Dendritic cell treated with granulocyte-macrophage colony-stimulating factor and Interleukin-4, amounts not matched to agents 40 ng/mL and 50 ng/mL, for 4 days (primary cell): ENCODE measurements around the gene C1orf21.

Experiments
- H3K27ac Mint-ChIP-seq: one replicate; pipeline ENCODE4 v1.8.0; 2022; ENCODE audit warnings: mild to moderate bottlenecking, mixed read lengths
- H3K27me3 Mint-ChIP-seq: one replicate; pipeline ENCODE4 v1.8.0; 2022; ENCODE audit warnings: mild to moderate bottlenecking, mixed read lengths
- H3K36me3 Mint-ChIP-seq: one replicate; pipeline ENCODE4 v1.8.0; 2022; ENCODE audit warnings: low read depth, mixed read lengths
- H3K4me1 Mint-ChIP-seq: one replicate; pipeline ENCODE4 v1.8.0; 2022; ENCODE audit warnings: low read depth, mixed read lengths
- H3K4me3 Mint-ChIP-seq: one replicate; pipeline ENCODE4 v1.8.0; 2022; ENCODE audit warnings: mild to moderate bottlenecking, moderate library complexity, mixed read lengths
- H3K9me3 Mint-ChIP-seq: one replicate; pipeline ENCODE4 v1.8.0; 2022; ENCODE audit warnings: mixed read lengths
- intact Hi-C: fragments of 100-400 bp; cut with micrococcal nuclease; formaldehyde crosslinking; loops from one replicate; pipeline ENCODE4 v1.15.0; 2022

Gene C1orf21

DNA sequence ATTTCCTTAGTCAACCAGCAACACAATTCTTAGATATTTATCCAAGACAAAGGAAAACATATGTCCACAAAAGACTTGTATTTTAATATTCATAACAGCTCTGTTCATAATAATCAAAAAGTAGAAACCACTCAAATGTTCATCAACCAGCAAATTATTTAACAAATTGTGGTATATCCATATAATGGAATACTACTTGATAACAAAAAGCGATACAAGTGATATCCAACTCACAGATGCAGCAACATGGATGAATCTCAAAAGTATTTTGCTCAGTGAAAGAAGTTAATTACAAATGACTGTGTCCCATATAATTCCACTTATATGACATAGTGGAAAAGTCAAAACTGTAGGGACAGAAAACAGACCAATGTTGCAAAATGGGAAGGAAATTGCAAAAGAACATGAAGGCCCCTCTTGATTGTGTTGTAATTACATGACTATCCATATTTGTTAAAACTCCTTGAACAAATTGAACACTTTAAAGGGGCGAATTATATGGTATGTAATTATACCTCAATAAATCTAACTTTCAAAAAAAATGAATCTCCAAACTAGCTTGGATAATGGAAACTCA, 250.9 kb downstream of the C1orf21 start:
- intact Hi-C loops: no loop called here

DNA sequence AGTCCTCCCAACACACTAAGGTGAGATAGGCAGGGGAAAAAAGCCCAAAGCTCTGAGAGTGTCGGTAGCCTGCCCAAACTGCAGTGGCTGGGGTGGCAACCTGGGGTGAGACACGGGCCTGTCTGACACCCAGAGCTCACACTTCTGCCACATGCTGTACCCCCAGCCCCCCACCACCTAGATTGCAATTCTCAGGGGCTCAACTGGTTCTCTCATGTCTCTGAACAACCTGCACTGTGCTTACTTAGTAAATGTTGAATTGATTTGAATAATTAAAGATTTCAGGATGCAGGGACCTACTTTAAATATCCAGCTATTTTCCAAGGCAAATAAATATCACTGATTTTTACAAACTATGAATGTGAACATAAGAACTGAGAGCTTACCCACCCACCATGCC, 252.4 kb downstream of the C1orf21 start:
- Mint-ChIP-seq H3K4me1 (peaks cover 14% of the 10 kb centered on the region), H3K27me3 (no peaks in the 10 kb centered on the region), H3K4me3 (no peak overlapping the region), H3K36me3 (no peaks in the 10 kb centered on the region), H3K27ac (no peak overlapping the region), H3K9me3 (no peaks in the 10 kb centered on the region)
- intact Hi-C loops: no loop called here

More for the DNA sequence above, 250.9 kb downstream of the C1orf21 start:
- Mint-ChIP-seq H3K27me3 (no peaks in the 10 kb centered on the region), H3K27ac (no peak overlapping the region), H3K4me3 (no peak overlapping the region), H3K4me1 (peaks cover 12% of the 10 kb centered on the region), H3K36me3 (no peaks in the 10 kb centered on the region), H3K9me3 (no peaks in the 10 kb centered on the region)

DNA sequence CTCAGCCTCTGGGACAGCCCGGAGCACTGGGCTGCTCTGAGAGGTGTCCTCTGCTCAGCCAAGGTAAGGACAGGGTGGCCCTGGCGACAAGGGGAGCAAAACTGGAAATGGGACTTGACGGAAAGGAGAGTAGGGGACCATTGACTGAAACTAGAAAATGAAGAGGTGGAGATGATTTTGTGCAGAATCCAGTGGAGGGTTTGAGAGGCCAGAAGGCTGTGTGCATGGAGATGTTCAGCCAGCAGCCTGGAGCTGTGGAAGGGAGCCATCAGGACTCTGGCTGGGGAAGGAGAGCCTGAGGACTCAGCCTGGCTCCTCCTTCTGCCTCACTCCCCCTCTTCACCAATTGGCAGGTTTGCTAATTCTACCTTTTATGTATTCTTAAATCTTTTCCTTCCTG, 253.7 kb downstream of the C1orf21 start:
- no peaks in the 10 kb centered on the region for H3K9me3 Mint-ChIP-seq
- H3K4me3 Mint-ChIP-seq: no peak overlapping the region
- no peaks in the 10 kb centered on the region for H3K36me3 Mint-ChIP-seq
- H3K27me3 Mint-ChIP-seq: no peaks in the 10 kb centered on the region
- no peak overlapping the region for H3K27ac Mint-ChIP-seq
- intact Hi-C loops: no loop called here
- H3K4me1 Mint-ChIP-seq: peaks cover 14% of the 10 kb centered on the region

DNA sequence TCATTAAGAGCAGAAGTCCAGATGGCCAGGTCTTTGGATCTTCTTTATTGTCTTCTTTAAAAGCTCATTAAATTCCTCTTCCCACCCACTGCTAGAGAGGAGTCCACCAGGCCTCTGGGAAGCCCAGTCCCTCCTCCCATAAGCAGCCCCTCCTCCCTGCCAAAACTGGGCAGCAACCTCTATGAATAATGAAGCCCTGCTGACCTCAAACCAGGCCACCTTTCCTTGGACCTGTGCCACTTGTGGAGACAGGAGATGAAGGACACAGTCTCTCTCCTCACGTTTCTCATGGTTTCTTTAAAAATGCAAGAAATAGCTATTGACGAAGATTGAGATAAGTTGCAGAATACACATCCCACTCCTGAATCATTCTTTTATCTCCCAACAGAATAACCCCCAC, 255.1 kb downstream of the C1orf21 start:
- intact Hi-C loops: no loop called here
- Mint-ChIP-seq H3K27ac (no peak overlapping the region), H3K27me3 (no peaks in the 10 kb centered on the region), H3K9me3 (no peaks in the 10 kb centered on the region), H3K4me1 (peaks cover 14% of the 10 kb centered on the region), H3K4me3 (no peak overlapping the region), H3K36me3 (no peaks in the 10 kb centered on the region)

DNA sequence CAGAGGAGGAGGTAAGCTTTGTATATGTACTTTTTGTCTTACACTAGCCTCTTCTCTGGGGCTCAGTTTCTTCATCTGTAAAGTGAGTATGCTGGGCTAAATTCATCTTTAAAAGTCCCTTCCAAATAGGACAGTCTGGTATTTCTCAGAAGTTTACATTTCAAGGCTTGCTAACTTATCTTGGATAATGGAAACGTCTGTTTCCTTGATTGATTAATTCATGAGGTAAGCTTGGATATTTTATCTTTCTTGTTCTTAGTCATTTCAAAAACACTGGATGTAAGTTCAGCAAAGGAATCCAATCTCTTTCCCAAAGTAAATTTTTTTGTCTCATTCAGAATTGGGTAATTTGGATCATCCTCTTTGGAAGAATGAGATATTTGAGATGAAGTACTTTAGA, 256.8 kb downstream of the C1orf21 start:
- Mint-ChIP-seq H3K9me3 (no peaks in the 10 kb centered on the region), H3K27me3 (no peaks in the 10 kb centered on the region), H3K36me3 (no peaks in the 10 kb centered on the region), H3K4me1 (peaks cover 9% of the 10 kb centered on the region), H3K27ac (no peak overlapping the region), H3K4me3 (no peak overlapping the region)
- intact Hi-C loops: no loop called here

DNA sequence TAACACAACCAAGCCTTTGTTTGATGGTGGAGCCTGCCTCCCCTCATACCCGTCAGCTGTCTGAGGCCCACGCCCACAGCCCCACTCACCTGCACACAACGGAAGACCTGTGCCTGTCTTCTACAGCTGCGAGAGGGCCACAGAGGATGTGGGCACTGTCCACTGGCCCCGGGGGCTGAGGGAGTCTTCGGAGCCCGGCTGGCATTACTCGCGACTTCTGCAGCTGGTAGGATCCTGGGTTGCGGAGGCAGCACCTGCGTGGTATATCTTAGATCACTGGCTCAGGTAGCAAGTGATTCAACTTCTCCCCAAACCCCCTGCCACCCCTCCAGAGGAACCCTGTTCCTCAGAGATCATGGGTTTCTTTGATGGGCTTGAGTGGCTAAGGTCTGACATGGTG, 257.9 kb downstream of the C1orf21 start:
- intact Hi-C loops: no loop called here
- peaks cover 20% of the 10 kb centered on the region for H3K4me1 Mint-ChIP-seq
- H3K27ac Mint-ChIP-seq: no peak overlapping the region

DNA sequence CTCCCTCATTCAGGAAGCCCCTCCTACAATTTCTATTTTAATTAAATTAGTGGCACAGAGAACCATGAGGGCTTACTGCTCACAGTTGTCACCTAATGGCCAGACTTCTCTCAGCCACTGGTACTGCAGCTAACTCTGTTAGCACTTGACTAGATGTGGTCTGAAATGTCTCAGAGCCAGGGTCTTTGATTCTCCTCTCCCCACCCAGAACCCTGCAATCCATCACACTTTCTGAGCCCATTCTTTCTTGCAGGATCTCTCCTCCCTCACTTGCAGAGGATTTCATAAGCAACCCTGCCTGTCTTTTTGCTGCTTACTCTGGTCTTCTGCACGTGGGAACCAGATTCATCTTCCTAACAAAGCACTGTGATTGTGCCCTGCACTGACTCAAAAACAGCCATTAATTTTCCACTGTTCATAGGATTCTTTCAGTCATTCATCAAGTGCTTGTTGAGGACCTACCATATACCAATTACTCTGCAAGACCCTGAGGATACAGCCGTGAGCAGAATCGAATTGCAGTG, 259.4 kb downstream of the C1orf21 start:
- H3K27me3 Mint-ChIP-seq: no peaks in the 10 kb centered on the region
- H3K9me3 Mint-ChIP-seq: no peaks in the 10 kb centered on the region
- peaks cover 29% of the 10 kb centered on the region for H3K4me1 Mint-ChIP-seq
- no peaks in the 10 kb centered on the region for H3K36me3 Mint-ChIP-seq
- no peak overlapping the region for H3K27ac Mint-ChIP-seq
- intact Hi-C loops: no loop called here
- no peak overlapping the region for H3K4me3 Mint-ChIP-seq

More for the DNA sequence above, 257.9 kb downstream of the C1orf21 start:
- H3K4me3 Mint-ChIP-seq: no peak overlapping the region
- H3K36me3 Mint-ChIP-seq: no peaks in the 10 kb centered on the region
- H3K27me3 Mint-ChIP-seq: no peaks in the 10 kb centered on the region
- no peaks in the 10 kb centered on the region for H3K9me3 Mint-ChIP-seq

DNA sequence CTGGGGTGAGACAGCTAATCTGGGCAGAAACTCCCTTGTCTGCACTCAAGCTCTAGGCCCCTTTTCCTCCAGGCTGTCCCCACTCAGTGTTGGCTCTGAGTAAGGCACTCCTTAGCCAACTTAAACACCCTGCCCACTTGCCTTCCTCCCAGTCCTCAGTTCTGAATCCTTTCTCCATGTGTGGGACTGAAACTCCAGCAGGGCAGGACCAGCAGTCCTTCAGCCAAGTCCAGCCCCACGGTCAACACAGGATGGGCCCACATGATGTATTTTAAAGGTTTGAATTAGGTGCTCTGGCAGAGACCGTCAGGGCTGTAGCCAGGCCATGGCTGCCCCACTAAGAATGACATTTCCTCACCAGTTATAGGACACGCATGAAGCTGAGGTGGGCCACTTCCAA, 260.0 kb downstream of the C1orf21 start:
- no peak overlapping the region for H3K27ac Mint-ChIP-seq
- H3K9me3 Mint-ChIP-seq: no peaks in the 10 kb centered on the region
- intact Hi-C loops: no loop called here
- H3K4me1 Mint-ChIP-seq: peaks cover 29% of the 10 kb centered on the region
- peaks cover 5% of the 10 kb centered on the region for H3K27me3 Mint-ChIP-seq
- no peaks in the 10 kb centered on the region for H3K36me3 Mint-ChIP-seq
- no peak overlapping the region for H3K4me3 Mint-ChIP-seq

DNA sequence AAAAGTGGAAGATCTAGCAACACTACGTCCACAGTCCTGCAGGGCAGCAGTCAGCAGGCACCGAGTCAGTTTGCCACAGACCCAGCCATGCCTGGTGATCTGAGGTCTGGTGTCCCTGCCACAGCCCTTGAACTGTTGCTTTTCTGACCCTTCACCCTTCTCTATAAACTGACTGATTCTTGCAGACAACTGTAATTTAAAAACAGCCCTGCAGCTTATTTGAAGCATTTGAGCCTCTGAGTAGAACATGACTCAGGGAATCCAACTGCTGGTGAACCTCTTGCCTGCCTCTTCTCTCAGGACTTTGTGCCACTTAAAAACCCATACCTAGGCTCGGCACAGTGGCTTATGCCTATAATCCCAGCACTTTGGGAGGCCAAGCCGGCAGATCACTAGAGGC, 260.6 kb downstream of the C1orf21 start:
- no peak overlapping the region for H3K27ac Mint-ChIP-seq
- H3K4me1 Mint-ChIP-seq: peaks cover 25% of the 10 kb centered on the region
- no peaks in the 10 kb centered on the region for H3K36me3 Mint-ChIP-seq
- H3K27me3 Mint-ChIP-seq: peaks cover 5% of the 10 kb centered on the region
- intact Hi-C loops: no loop called here
- H3K9me3 Mint-ChIP-seq: no peaks in the 10 kb centered on the region
- no peak overlapping the region for H3K4me3 Mint-ChIP-seq

DNA sequence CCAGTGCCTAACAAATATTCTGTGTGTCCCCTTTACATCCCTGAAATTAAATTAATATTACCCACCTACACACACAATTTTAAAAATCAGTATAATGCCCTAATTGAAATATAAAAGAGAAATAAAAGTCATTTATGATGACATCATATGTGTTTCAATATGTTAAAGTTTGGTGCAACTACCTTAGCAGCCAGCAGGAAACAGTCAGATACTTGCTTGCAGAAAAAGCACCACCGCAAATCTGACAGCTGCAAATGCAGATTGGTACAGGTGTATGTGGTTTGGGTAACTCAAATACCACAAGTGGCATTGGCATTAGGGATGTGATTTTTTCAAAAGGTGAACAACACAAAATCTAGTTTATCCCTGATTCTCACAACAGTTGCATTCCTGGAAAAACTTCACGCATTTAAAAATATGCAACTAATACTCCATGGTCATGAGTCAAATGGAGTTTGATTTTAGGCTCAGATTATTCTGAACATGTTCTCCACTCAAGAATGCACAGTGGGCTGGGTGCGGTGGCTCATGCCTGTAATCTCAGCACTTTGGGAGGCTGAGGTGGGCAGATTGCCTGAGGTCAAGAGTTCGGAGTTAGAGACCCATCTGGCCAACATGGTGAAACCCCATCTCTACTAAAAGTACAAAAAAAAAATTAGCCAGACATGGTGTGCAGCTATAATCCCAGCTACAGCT, 261.5 kb downstream of the C1orf21 start:
- intact Hi-C loops: no loop called here
- H3K36me3 Mint-ChIP-seq: no peaks in the 10 kb centered on the region
- no peak overlapping the region for H3K27ac Mint-ChIP-seq
- peaks cover 21% of the 10 kb centered on the region for H3K4me1 Mint-ChIP-seq
- peaks cover 5% of the 10 kb centered on the region for H3K27me3 Mint-ChIP-seq
- H3K4me3 Mint-ChIP-seq: no peak overlapping the region
- H3K9me3 Mint-ChIP-seq: no peaks in the 10 kb centered on the region

DNA sequence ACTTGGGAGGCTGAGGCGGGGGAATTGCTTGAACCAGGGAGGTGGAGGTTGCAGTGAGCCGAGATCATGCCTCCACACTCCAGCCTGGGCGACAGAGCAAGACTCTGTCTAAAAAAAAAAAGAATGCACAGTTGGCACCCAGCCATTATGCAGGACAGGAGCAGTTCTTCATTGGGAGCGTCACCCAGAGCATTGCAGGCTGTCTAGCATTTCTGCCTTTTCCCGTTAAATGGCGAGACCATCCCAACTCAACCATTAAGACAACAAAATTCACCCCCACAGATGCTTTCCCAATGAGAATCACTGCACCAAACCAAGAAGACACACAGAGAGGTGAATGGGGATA, 262.0 kb downstream of the C1orf21 start:
- H3K36me3 Mint-ChIP-seq: no peaks in the 10 kb centered on the region
- no peak overlapping the region for H3K4me3 Mint-ChIP-seq
- peaks cover 21% of the 10 kb centered on the region for H3K4me1 Mint-ChIP-seq
- intact Hi-C loops: no loop called here
- peaks cover 5% of the 10 kb centered on the region for H3K27me3 Mint-ChIP-seq
- no peak overlapping the region for H3K27ac Mint-ChIP-seq
- no peaks in the 10 kb centered on the region for H3K9me3 Mint-ChIP-seq

DNA sequence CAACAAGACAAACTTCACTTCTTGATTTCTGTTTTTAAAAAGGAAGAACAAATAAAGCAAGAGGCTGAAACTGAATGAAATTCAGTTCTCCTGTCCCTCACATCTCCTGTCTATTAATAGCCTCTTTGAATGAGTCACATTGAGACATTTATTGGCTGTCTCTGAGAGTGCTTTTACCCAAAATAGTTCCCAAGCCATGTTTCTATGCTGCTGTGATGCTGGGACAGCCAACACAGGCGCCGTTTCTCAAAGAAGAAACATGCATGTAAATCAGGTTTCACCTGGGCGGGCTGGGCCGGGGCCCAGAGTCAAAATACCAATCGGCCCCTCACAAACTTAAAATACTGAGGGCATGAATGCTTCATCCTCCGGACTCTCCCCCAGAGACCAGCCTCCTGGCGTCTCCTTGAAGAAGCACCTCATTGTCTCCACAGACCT, 262.6 kb downstream of the C1orf21 start:
- peaks cover 21% of the 10 kb centered on the region for H3K4me1 Mint-ChIP-seq
- H3K4me3 Mint-ChIP-seq: no peak overlapping the region
- intact Hi-C loops: no loop called here
- H3K36me3 Mint-ChIP-seq: no peaks in the 10 kb centered on the region
- peaks cover 5% of the 10 kb centered on the region for H3K27me3 Mint-ChIP-seq
- H3K27ac Mint-ChIP-seq: no peak overlapping the region
- H3K9me3 Mint-ChIP-seq: no peaks in the 10 kb centered on the region

DNA sequence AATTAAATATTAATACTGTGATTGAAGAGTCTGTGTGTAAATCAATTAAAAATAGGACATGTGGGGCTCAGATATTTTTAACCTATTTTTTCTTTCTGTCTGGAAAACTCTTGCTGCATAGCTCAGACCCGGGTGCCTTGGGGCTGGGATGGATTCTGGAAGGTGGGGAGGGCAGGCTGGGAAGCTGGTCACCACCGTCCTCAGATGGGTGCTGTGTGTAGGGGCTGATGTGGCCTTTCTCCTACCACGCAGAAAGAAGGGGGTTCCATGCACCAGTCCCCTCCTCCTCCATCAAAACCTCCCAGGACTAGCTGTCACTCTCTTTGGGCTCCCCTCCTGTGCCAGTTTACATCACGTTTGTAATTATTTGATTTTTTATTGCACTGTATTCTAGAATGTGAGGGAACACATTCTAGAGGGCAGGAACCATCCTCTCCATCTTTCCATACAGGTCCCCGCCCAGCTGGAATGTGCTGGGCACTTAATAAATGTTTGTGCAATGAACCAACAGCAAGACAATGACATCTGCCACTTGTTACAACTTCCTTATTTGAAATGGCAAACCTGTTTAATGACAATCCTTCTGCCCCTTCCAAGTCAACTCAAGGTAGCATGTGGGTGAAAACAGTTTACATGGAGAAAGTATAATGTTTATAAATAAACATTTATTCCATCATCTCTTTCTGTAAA, 263.5 kb downstream of the C1orf21 start:
- intact Hi-C loops: no loop called here
- H3K27me3 Mint-ChIP-seq: peaks cover 5% of the 10 kb centered on the region
- H3K36me3 Mint-ChIP-seq: no peaks in the 10 kb centered on the region
- H3K4me3 Mint-ChIP-seq: no peak overlapping the region
- H3K4me1 Mint-ChIP-seq: peaks cover 21% of the 10 kb centered on the region
- no peak overlapping the region for H3K27ac Mint-ChIP-seq
- H3K9me3 Mint-ChIP-seq: no peaks in the 10 kb centered on the region

DNA sequence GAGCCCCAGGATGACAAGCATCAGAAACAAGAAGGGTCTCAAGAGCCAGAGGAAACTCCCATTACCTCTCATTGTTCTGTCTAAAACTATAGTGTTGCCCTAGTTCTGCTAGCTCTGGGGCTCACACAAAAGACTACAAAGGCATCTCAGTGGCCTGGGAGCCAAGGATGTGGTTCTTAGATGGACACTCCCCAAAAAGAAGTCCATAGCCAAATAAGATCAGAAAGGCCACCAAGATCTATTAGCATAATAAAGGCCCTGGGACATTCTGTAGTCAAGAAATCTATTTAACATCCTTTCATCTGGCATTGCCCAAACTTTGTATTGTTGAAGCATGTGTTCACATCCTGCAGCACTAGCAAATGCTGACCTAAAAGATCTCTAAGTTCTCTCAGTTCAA, 268.4 kb downstream of the C1orf21 start:
- intact Hi-C loops: no loop called here
- Mint-ChIP-seq H3K4me1 (peaks cover 6% of the 10 kb centered on the region), H3K4me3 (no peak overlapping the region), H3K36me3 (no peaks in the 10 kb centered on the region), H3K27me3 (peaks cover 5% of the 10 kb centered on the region), H3K27ac (no peak overlapping the region), H3K9me3 (no peaks in the 10 kb centered on the region)
